ENCODE data around the gene SEMA6C. TPM values are rescaled to one million over a fixed set of nuclear protein-coding genes. Genes with fewer than 3 reads are reported as not detected.

Gene SEMA6C
- total RNA-seq, 1 donor from 2014 or later = 14.9 TPM

DNA sequence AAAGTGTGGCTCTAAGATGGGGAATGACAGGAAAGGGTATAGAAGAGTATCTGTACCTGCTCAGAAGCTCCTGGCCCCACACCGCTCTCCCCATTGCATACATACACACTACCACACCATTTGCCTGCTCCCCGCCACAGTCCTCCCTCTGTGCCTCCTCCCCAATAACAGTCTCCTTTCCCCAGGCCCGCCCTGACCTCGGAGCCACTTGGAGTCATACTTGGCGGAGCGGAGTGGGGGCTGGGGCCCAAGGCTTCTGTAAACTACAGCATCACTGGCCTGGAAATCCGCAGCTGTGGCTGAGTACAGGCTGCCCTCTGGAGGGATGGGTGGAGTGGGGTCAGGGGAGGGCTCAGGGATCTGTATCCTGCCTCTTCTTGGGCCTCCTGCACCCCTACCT lies 8.6 kb downstream of the SEMA6C start:
- H3K4me1 Mint-ChIP-seq = no peaks in the 10 kb centered on the region
- no peak for TF ChIP-seq CTCF (IDR thresholded peaks at IDR 0.05; ENCODE audit: unreplicated experiment)
- no peak overlapping the region for H3K27ac Mint-ChIP-seq
- no peaks in the 10 kb centered on the region for H3K9me3 Mint-ChIP-seq
- H3K4me3 Mint-ChIP-seq = no peak overlapping the region
- peaks cover 26% of the 10 kb centered on the region for H3K27me3 Mint-ChIP-seq (ENCODE audit: low read depth)
- DNase-seq (ENCODE audit: low spot score in 2 of 2, unreplicated experiment in 2 of 2) = no peak
- H3K36me3 Mint-ChIP-seq = peaks cover 23% of the 10 kb centered on the region

- H3K9me3 Mint-ChIP-seq = no peaks in the 10 kb centered on the region
- no peak overlapping the region for H3K27ac Mint-ChIP-seq
- no peak overlapping the region for H3K4me3 Mint-ChIP-seq
- H3K4me1 Mint-ChIP-seq = peaks cover 10% of the 10 kb centered on the region
- H3K36me3 Mint-ChIP-seq = peaks cover 23% of the 10 kb centered on the region
- no peak for DNase-seq (ENCODE audit: low spot score in 2 of 2, unreplicated experiment in 2 of 2)
- H3K27me3 Mint-ChIP-seq (ENCODE audit: low read depth) = peaks cover 40% of the 10 kb centered on the region
- TF ChIP-seq CTCF (IDR thresholded peaks at IDR 0.05; ENCODE audit: unreplicated experiment) = no peak
Observed at GRCh38 chr1:151135433-151136385, 10.7 kb downstream of the SEMA6C start.

GRCh38 chr1:151134991-151135390 lies 11.4 kb downstream of the SEMA6C start:
- no peak for DNase-seq (ENCODE audit: low spot score in 2 of 2, unreplicated experiment in 2 of 2)
- Mint-ChIP-seq H3K27ac (no peak overlapping the region), H3K9me3 (no peaks in the 10 kb centered on the region), H3K36me3 (peaks cover 23% of the 10 kb centered on the region), H3K27me3 (ENCODE audit: low read depth) (peaks cover 40% of the 10 kb centered on the region), H3K4me3 (no peak overlapping the region), H3K4me1 (peaks cover 10% of the 10 kb centered on the region)
- TF ChIP-seq CTCF (IDR thresholded peaks at IDR 0.05; ENCODE audit: unreplicated experiment) = no peak

- Mint-ChIP-seq H3K4me1 (peaks cover 10% of the 10 kb centered on the region), H3K36me3 (peaks cover 23% of the 10 kb centered on the region), H3K4me3 (no peak overlapping the region), H3K27ac (no peak overlapping the region), H3K9me3 (no peaks in the 10 kb centered on the region), H3K27me3 (ENCODE audit: low read depth) (peaks cover 40% of the 10 kb centered on the region)
- TF ChIP-seq CTCF (IDR thresholded peaks at IDR 0.05; ENCODE audit: unreplicated experiment) = no peak
- no peak for DNase-seq (ENCODE audit: low spot score in 2 of 2, unreplicated experiment in 2 of 2)
Observed at GRCh38 chr1:151134396-151134795, 12.0 kb downstream of the SEMA6C start.

GRCh38 chr1:151133018-151133806 lies 13.2 kb downstream of the SEMA6C start:
- Mint-ChIP-seq H3K4me3 (peak overlapping the region; percentile 37), H3K36me3 (peaks cover 23% of the 10 kb centered on the region), H3K9me3 (no peaks in the 10 kb centered on the region), H3K4me1 (peaks cover 10% of the 10 kb centered on the region), H3K27ac (no peak overlapping the region), H3K27me3 (ENCODE audit: low read depth) (peaks cover 40% of the 10 kb centered on the region)
- peak in 1 of 2 experiments; percentile 39 for DNase-seq (ENCODE audit: low spot score in 2 of 2, unreplicated experiment in 2 of 2)
- TF ChIP-seq CTCF (IDR thresholded peaks at IDR 0.05; ENCODE audit: unreplicated experiment) = no peak

Measured in mesothelial cell of epicardium (in vitro differentiated cells).